Stimulated activated CD4-positive, alpha-beta T cell treated with anti-CD3 and anti-CD28 coated beads, Interleukin-12 subunit alpha, Interleukin-12 subunit beta, amount 100 ng/mL, for 48 hours (primary cell): ENCODE measurements around the gene FCER1G.

Experiments
- DNase-seq, 3 donors: peaks; one replicate each; pipeline ENCODE4 v3.0.0-alpha.2; 2020; ENCODE audit warnings: low read depth in 2 of 3, low spot score in 1 of 3

FCER1G gene

GRCh38 chr1:161215076-161215475 is at the start of gene FCER1G:
TSS of gene FCER1G (plus strand) at chr1:161215295. CDS start at chr1:161215322, 27 bp downstream.
- DNase-seq, result no peak

DNA sequence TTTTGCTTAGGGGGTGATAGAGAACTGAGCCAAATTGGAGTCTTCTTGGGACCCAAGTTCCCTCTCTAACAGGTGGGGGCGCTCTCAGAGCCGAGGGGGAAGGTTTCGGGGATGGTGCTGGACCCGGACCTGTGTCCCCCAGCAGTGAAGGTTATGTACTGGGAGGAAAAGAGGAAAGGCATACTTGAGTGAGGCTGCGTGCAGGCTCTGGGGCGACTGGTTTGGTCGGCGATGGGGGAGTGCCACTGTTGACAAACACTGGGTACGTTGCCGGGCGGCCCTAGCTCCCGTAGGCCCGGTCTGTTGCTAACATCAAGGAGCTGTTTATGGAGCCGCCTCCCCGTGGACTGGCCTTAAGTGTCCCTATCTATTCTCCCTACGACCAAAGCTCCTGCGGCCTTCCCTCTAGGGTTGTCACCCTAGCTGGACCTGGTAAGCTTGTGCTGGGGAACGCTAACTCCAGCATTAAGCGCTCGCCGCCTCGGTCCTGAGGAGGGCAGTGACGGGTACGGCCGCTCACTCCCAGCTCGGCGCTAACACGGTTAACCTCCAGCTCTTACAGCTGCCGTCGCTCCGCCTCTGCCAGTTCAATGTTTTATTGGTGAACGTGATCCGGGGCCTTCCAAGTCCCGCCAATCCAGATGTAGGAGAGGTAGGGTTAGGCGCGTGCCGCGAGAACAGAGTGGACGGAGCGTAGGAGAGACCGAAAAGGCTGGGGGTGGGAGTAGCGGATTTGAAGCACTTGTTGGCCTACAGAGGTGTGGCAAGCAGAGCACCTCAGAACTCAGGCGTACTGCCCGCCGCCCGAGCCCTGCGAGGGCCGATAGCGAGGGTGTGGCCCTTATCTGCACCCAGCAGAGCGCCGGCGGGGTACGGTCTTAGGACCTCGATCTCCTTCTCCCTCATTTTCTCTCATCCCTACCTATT is 49.1 kb upstream of the FCER1G start, which contains the start of gene PPOX:
TSS of gene PPOX (plus strand) at position 685 of the 927 bp plus-strand sequence. CDS start 422 bp downstream, outside the sequence.
- peak; percentile 85 to 90 (median 89) for DNase-seq

GRCh38 chr1:161166669-161167548 is 48.2 kb upstream of the FCER1G start:
- no peak for DNase-seq

DNA sequence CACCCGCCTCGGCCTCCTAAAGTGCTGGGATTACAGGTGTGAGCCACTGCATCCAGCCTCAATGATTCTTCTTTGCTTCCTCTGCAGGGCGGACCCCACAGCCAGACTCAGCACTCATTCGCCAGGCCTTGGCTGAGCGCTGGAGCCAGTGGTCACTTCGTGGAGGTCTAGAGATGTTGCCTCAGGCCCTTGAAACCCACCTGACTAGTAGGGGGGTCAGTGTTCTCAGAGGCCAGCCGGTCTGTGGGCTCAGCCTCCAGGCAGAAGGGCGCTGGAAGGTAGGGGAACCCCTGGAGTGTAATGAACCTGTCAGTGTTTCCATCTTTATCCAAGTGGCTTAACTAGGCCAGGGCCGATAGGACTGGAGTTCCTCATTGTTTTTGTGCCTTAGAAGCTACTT is 46.2 kb upstream of the FCER1G start:
- no peak for DNase-seq

GRCh38 chr1:161171191-161171590 is 43.9 kb upstream of the FCER1G start:
- no peak for DNase-seq

GRCh38 chr1:161171696-161172095 is 43.4 kb upstream of the FCER1G start:
- no peak for DNase-seq

DNA sequence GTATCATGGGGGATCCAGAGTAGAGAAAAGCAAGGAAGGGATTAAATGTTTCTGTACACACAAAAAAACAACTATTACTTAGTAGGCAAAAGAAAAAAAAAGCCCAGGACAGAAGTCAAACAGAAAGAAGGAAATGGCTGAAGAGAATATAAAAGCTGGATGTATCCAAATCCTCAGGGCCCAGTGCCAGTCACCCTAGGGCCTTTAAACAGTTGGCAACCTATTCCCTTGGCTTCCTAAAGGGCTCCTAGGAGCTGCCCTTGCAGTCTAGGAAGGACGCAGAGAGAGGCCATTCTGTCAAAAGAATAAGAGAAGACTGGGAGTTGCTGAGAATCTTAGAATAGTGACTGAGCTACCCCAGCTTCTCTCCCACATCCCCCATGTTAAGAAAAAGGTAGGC is 42.7 kb upstream of the FCER1G start:
- no peak for DNase-seq

DNA sequence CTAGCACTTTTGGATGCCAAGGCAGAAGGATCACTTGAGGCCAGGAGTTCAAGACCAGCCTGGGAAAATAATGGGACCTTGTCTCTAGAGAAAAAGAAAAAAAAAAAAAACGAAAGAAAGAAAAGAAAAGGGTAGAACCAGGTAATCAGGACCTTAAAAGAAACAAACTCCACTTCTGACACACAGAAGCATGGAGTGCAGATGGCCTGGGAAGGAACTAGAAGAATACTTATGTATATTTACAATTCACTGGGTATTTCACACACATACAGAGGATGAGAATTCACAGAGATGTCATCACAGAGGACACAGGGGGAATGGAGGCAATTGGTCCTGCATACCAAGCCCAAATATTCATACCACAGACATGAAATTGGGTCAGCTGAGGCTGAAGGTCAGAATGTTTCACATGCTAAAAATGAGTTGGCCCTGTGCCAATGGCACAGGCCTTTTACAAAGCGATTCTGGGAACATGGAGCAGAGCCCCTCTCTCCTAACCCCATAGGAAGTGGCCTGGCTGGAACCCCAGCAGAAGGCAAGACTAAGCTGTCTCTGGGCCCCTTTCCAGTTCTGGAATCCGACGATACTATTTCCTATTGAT is 42.2 kb upstream of the FCER1G start:
- no peak for DNase-seq

DNA sequence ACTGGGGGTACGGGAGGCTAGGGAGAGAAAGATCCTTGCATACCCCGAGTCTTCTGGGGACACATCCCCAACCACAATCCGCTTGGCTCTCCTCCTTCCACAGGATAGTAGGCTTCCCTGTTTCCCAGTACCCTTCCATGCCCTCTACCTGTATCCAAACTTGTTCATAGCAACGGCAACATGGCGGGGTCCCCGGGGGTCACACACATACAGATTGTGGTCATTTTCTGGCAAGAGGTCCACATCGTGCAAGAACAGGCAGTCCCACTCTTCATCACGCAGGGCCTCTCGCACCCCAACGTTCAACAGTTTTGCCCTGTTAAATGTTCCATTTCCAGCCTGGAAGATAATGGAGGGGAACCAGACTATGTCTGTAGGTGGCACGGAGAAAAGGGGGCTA is 41.4 kb upstream of the FCER1G start:
- DNase-seq, result no peak

DNA sequence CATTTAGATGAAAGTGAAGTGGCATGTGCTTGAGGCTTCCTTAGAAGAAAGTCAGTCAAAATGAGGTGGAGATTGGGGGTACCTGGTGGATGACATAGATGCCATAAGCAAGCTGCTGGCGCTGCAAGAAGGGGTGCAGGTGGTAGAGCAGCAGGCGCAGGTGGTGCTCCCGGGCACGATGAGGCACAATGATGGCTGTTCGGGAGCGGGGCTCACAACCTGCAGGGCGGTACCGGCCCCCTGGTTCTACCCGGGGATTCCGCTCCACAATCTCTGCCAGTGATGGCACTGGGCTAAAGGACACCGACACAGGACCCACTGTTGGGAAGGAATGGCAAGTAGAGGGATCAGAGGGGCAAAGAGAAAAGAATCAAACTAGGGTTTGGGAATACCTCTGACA is 40.2 kb upstream of the FCER1G start:
- DNase-seq, result no peak

GRCh38 chr1:161175771-161176453 is 39.2 kb upstream of the FCER1G start:
- no peak for DNase-seq

DNA sequence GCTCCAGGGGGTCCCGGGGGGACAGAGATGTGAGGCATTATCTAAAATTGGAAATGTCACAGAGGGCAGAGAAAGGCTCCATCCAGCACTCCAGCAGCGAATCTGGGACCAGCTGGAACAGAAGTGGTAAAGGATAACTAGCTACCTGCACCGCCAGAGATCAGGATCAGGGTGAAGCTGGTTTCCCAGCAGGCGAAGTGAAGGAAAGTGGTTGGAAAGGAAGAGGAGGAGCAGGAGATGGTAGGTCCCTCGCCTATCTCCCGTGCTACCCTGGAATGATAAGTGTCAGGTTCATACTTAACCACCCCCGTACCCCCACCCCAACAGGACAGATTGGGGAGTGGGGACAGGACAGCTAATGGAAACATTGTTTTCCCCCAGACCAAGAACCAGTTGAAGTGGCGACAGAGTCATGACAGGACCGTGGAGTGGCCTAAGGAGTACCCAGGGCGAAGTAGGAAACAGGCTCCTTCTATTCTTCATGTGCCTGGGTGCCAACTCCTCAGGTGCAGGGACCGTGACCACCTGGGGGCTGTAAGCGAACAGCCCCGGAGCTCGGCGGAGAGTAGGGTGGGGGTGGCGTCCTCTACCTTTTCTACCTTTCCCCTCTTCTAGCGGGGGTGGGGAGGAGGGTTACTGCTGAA is 38.5 kb upstream of the FCER1G start:
- no peak for DNase-seq

- DNase-seq, result peak; percentile 90 to 99 (median 95)
Measured at GRCh38 chr1:161177112-161177935, 37.8 kb upstream of the FCER1G start, which contains the start of gene B4GALT3. TSS of gene B4GALT3 (minus strand) at chr1:161177507. CDS start at chr1:161176060, 1,447 bp downstream.

DNA sequence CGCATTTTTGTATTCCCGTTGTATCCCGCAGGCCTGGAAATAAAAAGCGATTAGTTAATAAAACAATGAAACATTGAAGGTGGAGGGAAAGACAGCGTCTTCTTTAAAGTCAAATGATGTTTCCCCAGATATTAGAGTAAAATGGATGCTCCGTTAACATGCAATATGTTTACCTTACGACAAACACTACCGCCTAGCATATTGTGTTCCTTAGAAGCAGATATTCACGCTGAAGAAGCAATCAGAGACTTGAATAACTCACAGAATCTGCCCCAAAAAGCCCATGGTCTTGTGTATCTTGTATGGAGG is 37.2 kb upstream of the FCER1G start:
- DNase-seq, result no peak

DNA sequence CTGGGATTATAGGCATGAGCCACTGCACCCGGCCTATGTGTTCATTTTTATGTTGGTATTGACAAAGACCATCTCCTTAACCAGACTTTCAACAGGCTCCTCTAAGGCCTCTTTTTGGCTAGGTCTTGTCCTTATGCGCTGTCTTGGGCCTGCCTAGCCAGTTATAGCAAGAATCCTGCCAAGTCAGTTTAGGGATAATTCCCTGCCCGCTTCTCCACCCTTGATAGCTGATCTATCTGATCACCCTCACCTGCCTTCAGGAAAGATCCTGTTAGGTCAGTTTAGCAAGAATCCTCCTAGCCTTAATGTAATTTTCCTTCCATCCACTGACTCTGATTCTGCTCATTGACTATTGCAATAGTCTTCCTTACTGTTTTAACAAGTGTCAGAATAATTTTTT is 35.4 kb upstream of the FCER1G start:
- no peak for DNase-seq

GRCh38 chr1:161180639-161181038 is 34.5 kb upstream of the FCER1G start:
- DNase-seq, result no peak

DNA sequence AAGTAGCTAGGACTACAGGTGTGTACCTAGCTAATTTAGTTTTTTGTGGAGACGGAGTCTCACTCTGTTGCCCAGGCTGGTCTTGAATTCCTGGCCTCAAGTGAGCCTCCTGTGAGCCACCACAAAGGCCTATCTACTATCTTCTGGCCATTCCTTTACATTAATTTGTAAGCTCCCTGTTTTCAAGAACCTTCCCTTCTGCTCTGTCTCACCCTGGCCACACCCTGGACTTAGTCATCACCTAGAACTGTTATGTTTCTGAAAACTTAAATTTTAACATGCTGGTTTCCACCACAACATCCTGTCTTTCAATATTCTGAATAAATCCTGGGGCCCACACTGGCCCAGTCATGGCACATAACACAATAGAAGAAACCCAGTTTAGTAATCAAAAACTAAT is 32.9 kb upstream of the FCER1G start:
- peak; percentile 55 to 59 (median 59) for DNase-seq

DNA sequence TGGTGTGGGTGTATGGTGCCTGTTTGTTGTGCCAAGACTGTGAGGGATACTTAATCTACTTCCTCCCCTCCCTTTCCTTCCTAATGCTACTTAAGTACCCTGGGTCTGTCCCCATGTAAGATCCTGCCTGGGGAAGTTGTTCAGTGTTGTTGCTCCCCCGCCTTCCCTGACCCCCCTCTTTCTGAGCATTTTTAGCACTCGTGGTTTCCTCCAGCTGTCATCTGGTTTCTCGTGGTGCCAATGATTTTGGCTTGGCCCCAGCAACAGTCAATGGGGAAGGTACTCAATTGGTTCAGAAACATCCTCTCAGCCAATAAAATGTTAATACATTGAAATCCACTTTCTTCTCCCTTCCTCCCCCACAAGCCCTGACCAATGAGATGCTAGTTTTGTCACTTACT is 29.8 kb upstream of the FCER1G start:
- peak; percentile 53 to 63 (median 56) for DNase-seq

DNA sequence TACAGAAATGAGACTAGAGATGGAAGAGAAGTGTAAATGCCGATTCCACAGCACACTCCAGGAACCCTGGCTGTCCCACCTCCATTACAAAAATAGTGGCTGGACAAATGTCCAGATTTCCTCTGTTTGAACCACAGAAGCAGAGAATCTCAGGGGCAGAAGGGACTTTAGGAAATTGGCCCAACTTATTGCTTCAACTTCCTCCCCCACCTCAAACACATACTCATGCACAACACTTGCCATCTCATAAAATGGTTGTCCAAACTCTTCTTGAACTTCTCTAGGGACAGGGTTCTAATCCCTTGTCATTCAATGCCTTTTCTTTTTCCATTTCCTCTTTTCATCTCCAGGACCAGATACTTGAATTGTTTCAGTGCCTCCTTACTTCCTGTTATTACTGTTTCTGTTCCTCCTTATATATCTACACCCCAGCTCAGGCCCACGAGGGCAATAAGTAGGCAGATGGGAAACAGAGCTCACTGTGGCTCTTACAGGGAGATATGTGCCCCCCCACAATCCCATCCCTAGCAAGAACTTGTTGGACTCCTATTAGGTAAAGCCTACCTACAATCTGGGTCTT is 29.3 kb upstream of the FCER1G start:
- DNase-seq, result no peak
